Keratinocyte (primary cell): ENCODE measurements around the gene OPN4. TPM values are rescaled to one million over a fixed set of nuclear protein-coding genes. Genes with fewer than 3 reads are reported as not detected.
A peak's percentile ranks its signal among the peaks of the same experiment; 100 is the strongest.

Experiments
- DNase-seq: peaks from one replicate; pipeline ENCODE4 v3.0.0-alpha.2; 2011; ENCODE audit warnings: low read depth, missing footprints, low spot score
- FAIRE-seq: peaks from 2 replicates; lab custom pipeline; 2011; peaks lifted over from hg19 to GRCh38; lab: Jason Lieb, UNC
- H2AFZ ChIP-seq: 2 replicates; pipeline ENCODE4 v1.6.0; 2012; ENCODE audit warnings: low read length, control low read depth, inconsistent platforms; ENCODE audit not compliant: control insufficient read depth
- H3K27ac ChIP-seq: 2 replicates; pipeline ENCODE4 v1.5.1; 2011; ENCODE audit warnings: low read length; ENCODE audit not compliant: control insufficient read depth, insufficient read depth
- H3K27me3 ChIP-seq: 3 replicates; pipeline ENCODE4 v1.6.0; 2011; ENCODE audit warnings: low read length; ENCODE audit not compliant: control insufficient read depth, insufficient read depth; ENCODE audit errors: extremely low read depth
- H3K36me3 ChIP-seq, 2 experiments: 2 replicates in 1 of 2; 3 replicates in 1 of 2; pipeline ENCODE4 v1.5.1; 2011; ENCODE audit warnings: low read length in 2 of 2, mild to moderate bottlenecking in 1 of 2; ENCODE audit not compliant: control insufficient read depth in 2 of 2, insufficient read depth in 2 of 2; ENCODE audit errors: extremely low read depth in 1 of 2
- H3K4me1 ChIP-seq: 3 replicates; pipeline ENCODE4 v1.5.1; 2011; ENCODE audit warnings: low read length; ENCODE audit not compliant: control insufficient read depth, insufficient read depth; ENCODE audit errors: extremely low read depth
- H3K4me2 ChIP-seq: 3 replicates; pipeline ENCODE4 v1.6.0; 2011; ENCODE audit warnings: low read depth, low read length; ENCODE audit not compliant: control insufficient read depth, insufficient read depth; ENCODE audit errors: extremely low read depth
- H3K4me3 ChIP-seq, 3 experiments: fragments of 200-600 bp in 1 of 3; sonication (generic) in 1 of 3; 2 replicates in 2 of 3; 3 replicates in 1 of 3; pipeline ENCODE4 v1.5.1; 2011 to 2016; ENCODE audit warnings: low read length in 3 of 3, mild to moderate bottlenecking in 3 of 3, control low read depth in 2 of 3, inconsistent platforms in 1 of 3, low read depth in 1 of 3, mixed read lengths in 1 of 3, mixed run types in 1 of 3, moderate library complexity in 1 of 3; ENCODE audit not compliant: control insufficient read depth in 2 of 3, insufficient read depth in 2 of 3; ENCODE audit errors: extremely low read depth in 1 of 3
- H3K79me2 ChIP-seq: 2 replicates; pipeline ENCODE4 v1.6.0; 2012; ENCODE audit warnings: low read length; ENCODE audit not compliant: control insufficient read depth, insufficient read depth
- H3K9ac ChIP-seq: 3 replicates; pipeline ENCODE4 v1.6.0; 2011; ENCODE audit warnings: low read length; ENCODE audit not compliant: control insufficient read depth, insufficient read depth; ENCODE audit errors: extremely low read depth
- H3K9me1 ChIP-seq: 3 replicates; pipeline ENCODE4 v1.6.0; 2011; ENCODE audit warnings: low read length; ENCODE audit not compliant: control insufficient read depth, insufficient read depth; ENCODE audit errors: extremely low read depth
- H3K9me3 ChIP-seq: 2 replicates; pipeline ENCODE4 v1.5.1; 2012; ENCODE audit warnings: low read depth, low read length; ENCODE audit not compliant: control insufficient read depth
- H4K20me1 ChIP-seq: 3 replicates; pipeline ENCODE4 v1.6.0; 2011; ENCODE audit warnings: low read length; ENCODE audit not compliant: control insufficient read depth, insufficient read depth; ENCODE audit errors: extremely low read depth
- CTCF ChIP-seq, 3 experiments: IDR thresholded peaks in 1 of 3; conservative IDR thresholded peaks in 1 of 3; optimal IDR thresholded peaks in 1 of 3; 2 replicates in 2 of 3; 3 replicates in 1 of 3; pipeline versions ENCODE3 to v1.5.1; 2011; ENCODE audit warnings: low read length in 3 of 3, mild to moderate bottlenecking in 3 of 3, moderate library complexity in 2 of 3, control low read depth in 1 of 3, inconsistent platforms in 1 of 3; ENCODE audit not compliant: insufficient read depth in 2 of 3; ENCODE audit errors: extremely low read depth in 1 of 3
- EZH2 ChIP-seq: IDR thresholded peaks from one replicate; pipeline ENCODE4 v1.6.1; 2012; ENCODE audit warnings: inconsistent platforms, mild to moderate bottlenecking, low read length, moderate library complexity
- dilution Hi-C: fragments of 300-500 bp; cut with MboI; formaldehyde crosslinking; loops from one replicate; pipeline ENCODE4 v1.7.0; 2020; ENCODE audit warnings: low sequenced_read_pairs; ENCODE audit not compliant: extremely low pct_ligation_motif_present
- polyA plus RNA-seq, 5 experiments: library from polyadenylated mRNA; depleted of rRNA in 3 of 5; stranded (reverse) in 3 of 5; stranded (forward) in 1 of 5; unstranded in 1 of 5; fragments of >200 nt; gene quantifications; 1 replicate in 1 of 5; 2 replicates in 3 of 5; 3 replicates in 1 of 5; pipeline versions ENCODE4 v1.2.1 to v1.2.3, GENCODE V29; 2011 to 2012; ENCODE audit warnings: missing spikeins in 2 of 5, low read depth in 1 of 5, low replicate concordance in 1 of 5

Gene OPN4
- polyA plus RNA-seq, 1 donor (not counting 4 experiments of a cell fraction or from before 2014, with no cell fraction given): not detected

- no peak for DNase-seq
- FAIRE-seq: peak; percentile 44
- dilution Hi-C loops: no loop called here
- Histone ChIP-seq H3K9ac (no peak overlapping the region), H4K20me1 (no peaks in the 10 kb centered on the region), H3K79me2 (no peaks in the 10 kb centered on the region), H3K9me3 (no peaks in the 10 kb centered on the region), H3K9me1 (no peaks in the 10 kb centered on the region), H3K36me3 (no peaks in the 10 kb centered on the region), H3K4me3 (no peak overlapping the region), H3K27me3 (no peaks in the 10 kb centered on the region), H3K4me2 (no peak overlapping the region), H3K27ac (no peak overlapping the region), H3K4me1 (peaks cover 12% of the 10 kb centered on the region), H2AFZ (no peak overlapping the region)
- no peak for TF ChIP-seq CTCF (optimal IDR thresholded peaks at IDR 0.05 in 1 of 3, IDR thresholded peaks at IDR 0.05 in 1 of 3, conservative IDR thresholded peaks at IDR 0.05 in 1 of 3; ENCODE audit: extremely low read depth in 1 of 3, insufficient read depth in 2 of 3, low read length in 3 of 3)
Measured at GRCh38 chr10:86630079-86630478, 24.3 kb upstream of the OPN4 start.

- Histone ChIP-seq H3K79me2 (no peaks in the 10 kb centered on the region), H3K4me3 (peak overlapping the region; percentile 12 to 41 (median 27)), H3K9me3 (no peaks in the 10 kb centered on the region), H2AFZ (peak overlapping the region; percentile 82), H4K20me1 (no peaks in the 10 kb centered on the region), H3K4me2 (peak overlapping the region; percentile 74), H3K27me3 (no peaks in the 10 kb centered on the region), H3K9me1 (no peaks in the 10 kb centered on the region), H3K9ac (peak overlapping the region; percentile 20), H3K36me3 (no peaks in the 10 kb centered on the region), H3K4me1 (peaks cover 21% of the 10 kb centered on the region), H3K27ac (no peak overlapping the region)
- TF ChIP-seq CTCF (optimal IDR thresholded peaks at IDR 0.05 in 1 of 3, IDR thresholded peaks at IDR 0.05 in 1 of 3, conservative IDR thresholded peaks at IDR 0.05 in 1 of 3; ENCODE audit: extremely low read depth in 1 of 3, insufficient read depth in 2 of 3, low read length in 3 of 3) (peak in 2 of 3 experiments; percentile 33 to 39), EZH2 (no peak)
- dilution Hi-C loops: no loop called here
- no peak for DNase-seq
- no peak for FAIRE-seq
Measured at GRCh38 chr10:86632009-86632800, 22.1 kb upstream of the OPN4 start.
